Thoracic aorta (tissue), 2 donors: ENCODE results near the gene MRPS5. TPM values are rescaled to one million over a fixed set of nuclear protein-coding genes. Genes with fewer than 3 reads are reported as not detected.

Experiments used
- ATAC-seq: fragments of 150-250 bp; one replicate; pipeline ENCODE4 v1.8.0; 2017; ENCODE audit warnings: low read depth; ENCODE audit not compliant: insufficient number of reproducible peaks, low FRiP score
- DNase-seq: peaks from one replicate; pipeline ENCODE4 v3.0.0-alpha.2; 2020; ENCODE audit warnings: low spot score
- H3K27ac ChIP-seq, 2 donors: fragments of 200-600 bp; sonication (generic); 1 replicate in 1 of 2; 2 replicates in 1 of 2; pipeline ENCODE4 v1.5.1; 2016; ENCODE audit warnings: mild to moderate bottlenecking in 2 of 2, moderate library complexity in 2 of 2
- H3K27me3 ChIP-seq: fragments of 200-600 bp; sonication (generic); replicated peaks from 2 replicates; pipeline ENCODE4 v1.6.0; 2016; ENCODE audit warnings: mild to moderate bottlenecking; ENCODE audit not compliant: insufficient read depth
- H3K36me3 ChIP-seq: fragments of 200-600 bp; sonication (generic); one replicate; pipeline ENCODE4 v1.5.1; 2016
- H3K4me1 ChIP-seq, 2 donors: fragments of 200-600 bp; sonication (generic); 1 replicate in 1 of 2; 2 replicates in 1 of 2; pipeline versions ENCODE4 v1.5.1 to v1.6.0; 2016; ENCODE audit warnings: low read depth in 2 of 2, mild to moderate bottlenecking in 1 of 2; ENCODE audit not compliant: control insufficient read depth in 1 of 2
- H3K4me3 ChIP-seq: fragments of 200-600 bp; sonication (generic); 2 replicates; pipeline ENCODE4 v1.5.1; 2016; ENCODE audit warnings: mild to moderate bottlenecking
- H3K9me3 ChIP-seq: fragments of 200-600 bp; sonication (generic); 2 replicates; pipeline ENCODE4 v1.5.1; 2016
- CTCF ChIP-seq: fragments of 200-600 bp; sonication (generic); IDR thresholded peaks from one replicate; pipeline ENCODE4 v1.5.1; 2019; ENCODE audit warnings: antibody characterized with exemption
- total RNA-seq, 2 donors: library from RNA; depleted of rRNA; stranded (reverse); fragments of >200 nt; gene quantifications; one replicate each; pipeline versions ENCODE4 v1.1.0 to v1.2.3, GENCODE V29; 2016

The MRPS5 gene
- total RNA-seq = 10 to 100 TPM; 35.3 to 44.8 TPM

- ATAC-seq = peak; percentile 95
- peak within 1 kb of the TSS; percentile 84 to 89 for H3K27ac ChIP-seq
- peak; percentile 41 for DNase-seq
- H3K9me3 ChIP-seq = no peaks in the 10 kb centered on the region
- no peaks in the 10 kb centered on the region for H3K36me3 ChIP-seq
- H3K4me3 ChIP-seq = peak within 1 kb of the TSS; percentile 83
- no peaks in the 10 kb centered on the region for H3K27me3 ChIP-seq
- H3K4me1 ChIP-seq = peaks cover 3 to 28% of the 10 kb centered on the region in 2 donors
- TF ChIP-seq CTCF = no peak
These were observed at the start of gene MRPS5 for GRCh38 chr2:95121407-95122196. Gene MRPS5 (minus strand): TSS chr2:95121808. CDS start chr2:95121791, 17 bp downstream.

- H3K4me3 ChIP-seq = peak overlapping the region; percentile 85
- no peak for DNase-seq
- H3K9me3 ChIP-seq = no peaks in the 10 kb centered on the region
- TF ChIP-seq CTCF = no peak
- no peak for ATAC-seq
- peak overlapping the region; percentile 90 to 93 for H3K27ac ChIP-seq
- peaks cover 4 to 21% of the 10 kb centered on the region in 2 donors for H3K4me1 ChIP-seq
- H3K36me3 ChIP-seq = no peaks in the 10 kb centered on the region
- H3K27me3 ChIP-seq = no peaks in the 10 kb centered on the region
These were observed 44.6 kb upstream of the MRPS5 start for GRCh38 chr2:95166065-95166763.

GRCh38 chr2:95165371-95166064 is 43.9 kb upstream of the MRPS5 start, which contains the start of gene ZNF2:
Gene ZNF2 (plus strand): TSS chr2:95165809. CDS start chr2:95176227, 10,418 bp downstream.
- peak; percentile 98 for ATAC-seq
- TF ChIP-seq CTCF = no peak
- peak within 1 kb of the TSS; percentile 85 for H3K4me3 ChIP-seq

GRCh38 chr2:95165030-95165370 is 43.4 kb upstream of the MRPS5 start:
- Histone ChIP-seq H3K27me3 (no peaks in the 10 kb centered on the region), H3K4me1 (peaks cover 4 to 21% of the 10 kb centered on the region in 2 donors), H3K36me3 (no peaks in the 10 kb centered on the region), H3K27ac (peak overlapping the region; percentile 90 to 93), H3K9me3 (no peaks in the 10 kb centered on the region), H3K4me3 (peak overlapping the region; percentile 85)
- DNase-seq (no peak), ATAC-seq (peak; percentile 11)
- no peak for TF ChIP-seq CTCF

More at GRCh38 chr2:95165371-95166064, 43.9 kb upstream of the MRPS5 start, which contains the start of gene ZNF2:
- no peaks in the 10 kb centered on the region for H3K9me3 ChIP-seq
- no peaks in the 10 kb centered on the region for H3K27me3 ChIP-seq
- no peaks in the 10 kb centered on the region for H3K36me3 ChIP-seq
- DNase-seq = peak; percentile 94
- H3K27ac ChIP-seq = peak within 1 kb of the TSS; percentile 90 to 93
- H3K4me1 ChIP-seq = peaks cover 4 to 21% of the 10 kb centered on the region in 2 donors
